Measurements from ENCODE around the gene TMEM131. TPM values are rescaled to one million over a fixed set of nuclear protein-coding genes. Genes with fewer than 3 reads are reported as not detected.

The TMEM131 gene
- total RNA-seq, 1 experiment from 2014 or later: 21.9 TPM

- Mint-ChIP-seq H3K9me3 (peaks cover 3% of the 10 kb centered on the region), H3K27ac (no peak overlapping the region), H3K27me3 (ENCODE audit: low read depth) (no peaks in the 10 kb centered on the region; the same call in 1 of the 2 replicates), H3K4me3 (no peak overlapping the region), H3K4me1 (peaks cover 18% of the 10 kb centered on the region), H3K36me3 (no peaks in the 10 kb centered on the region)
- no peak for TF ChIP-seq ETV6 (CRISPR knock-in tag; IDR thresholded peaks at IDR 0.05)
- TF ChIP-seq AR (CRISPR knock-in tag; IDR thresholded peaks at IDR 0.05): no peak
- TF ChIP-seq ATF1 (CRISPR knock-in tag; IDR thresholded peaks at IDR 0.05): no peak
- TF ChIP-seq ZNF263 (CRISPR knock-in tag; IDR thresholded peaks at IDR 0.05; ENCODE audit: low read depth): no peak
- no peak for TF ChIP-seq FOXP4 (CRISPR knock-in tag; IDR thresholded peaks at IDR 0.05)
- no peak for TF ChIP-seq MLX (CRISPR knock-in tag; IDR thresholded peaks at IDR 0.05)
- TF ChIP-seq RORB (CRISPR knock-in tag; IDR thresholded peaks at IDR 0.05): no peak
- no peak for TF ChIP-seq NR2C2 (CRISPR knock-in tag; IDR thresholded peaks at IDR 0.05)
- no peak for TF ChIP-seq MYBL2 (CRISPR knock-in tag; IDR thresholded peaks at IDR 0.05)
- no peak for TF ChIP-seq SOX15 (CRISPR knock-in tag; IDR thresholded peaks at IDR 0.05)
- TF ChIP-seq STAT6 (CRISPR knock-in tag; conservative IDR thresholded peaks at IDR 0.05; ENCODE audit: low read depth): no peak
- TF ChIP-seq GTF2I (CRISPR knock-in tag; conservative IDR thresholded peaks at IDR 0.05): no peak
- no peak for TF ChIP-seq ZBTB43 (CRISPR knock-in tag; IDR thresholded peaks at IDR 0.05)
- no peak for TF ChIP-seq JAZF1 (CRISPR knock-in tag; IDR thresholded peaks at IDR 0.05)
- no peak for TF ChIP-seq CREM (CRISPR knock-in tag; IDR thresholded peaks at IDR 0.05)
- TF ChIP-seq E2F1 (CRISPR knock-in tag; IDR thresholded peaks at IDR 0.05): no peak
- ChIA-PET POLR2A (interaction anchor here (0.5 kb wide), 1 partner anchor 18 kb away, joined by 3 read pairs; no protein-coding TSS in a partner anchor), CTCF (interaction anchor here (0.9 to 2.8 kb wide), 5 partner anchors 12 to 134 kb away, joined by 3 to 8 read pairs (median 5); no protein-coding TSS in a partner anchor)
- no peak for ATAC-seq
- no peak for DNase-seq (ENCODE audit: low spot score)
Measured at GRCh38 chr2:97724501-97724900, 271.2 kb downstream of the TMEM131 start.

Data from WTC11 (cell line).